NT2/D1 (cell line): ENCODE measurements around the gene RSRC1.
"Not testable (repeated sequence)": the region's sequence is repeated elsewhere in the genome, so short reads cannot be mapped to it uniquely, and the experiment has no call there.

Experiments
- DNase-seq: peaks from one replicate; pipeline ENCODE4 v3.0.0-alpha.2; 2011; ENCODE audit warnings: low read depth, low spot score
- H3K27me3 ChIP-seq: 2 replicates; pipeline ENCODE4 v1.6.0; 2011; ENCODE audit warnings: mild to moderate bottlenecking; ENCODE audit not compliant: insufficient read length, insufficient read depth
- H3K36me3 ChIP-seq: 2 replicates; pipeline ENCODE4 v1.6.1; 2011; ENCODE audit warnings: mild to moderate bottlenecking, low read length, mixed read lengths; ENCODE audit not compliant: insufficient read depth, insufficient read length
- H3K4me1 ChIP-seq: 2 replicates; pipeline ENCODE4 v1.5.1; 2011; ENCODE audit not compliant: insufficient read depth, insufficient read length
- H3K4me3 ChIP-seq: 2 replicates; pipeline ENCODE4 v1.5.1; 2011; ENCODE audit warnings: low read depth; ENCODE audit not compliant: insufficient read length
- H3K9ac ChIP-seq: 2 replicates; pipeline ENCODE4 v1.6.0; 2011; ENCODE audit warnings: low read depth; ENCODE audit not compliant: insufficient read length
- H3K9me3 ChIP-seq: 2 replicates; pipeline ENCODE4 v1.5.1; 2011; ENCODE audit warnings: mild to moderate bottlenecking, low read length; ENCODE audit not compliant: insufficient read depth
- SUZ12 ChIP-seq: IDR thresholded peaks from 2 replicates; pipeline ENCODE4 v1.6.1; 2011; ENCODE audit not compliant: insufficient read length, insufficient read depth; ENCODE audit errors: extremely low read depth
- YY1 ChIP-seq: IDR thresholded peaks from 2 replicates; pipeline ENCODE4 v1.6.1; 2011; ENCODE audit not compliant: insufficient read length, insufficient read depth
- ZNF274 ChIP-seq: IDR thresholded peaks from 2 replicates; pipeline ENCODE4 v1.6.1; 2011; ENCODE audit warnings: mild to moderate bottlenecking, low read depth, low read length

Gene RSRC1

GRCh38 chr3:158339638-158340037 is 229.7 kb downstream of the RSRC1 start:
- TF ChIP-seq YY1 (no peak), ZNF274 (no peak), SUZ12 (no peak)
- Histone ChIP-seq H3K4me3 (no peak overlapping the region), H3K9ac (no peak overlapping the region), H3K4me1 (no peaks in the 10 kb centered on the region), H3K27me3 (no peaks in the 10 kb centered on the region), H3K36me3 (no peaks in the 10 kb centered on the region), H3K9me3 (no peaks in the 10 kb centered on the region)
- no peak for DNase-seq

- H3K36me3 ChIP-seq, H3K9ac ChIP-seq, H3K4me3 ChIP-seq, H3K4me1 ChIP-seq, H3K27me3 ChIP-seq, H3K9me3 ChIP-seq, DNase-seq: not testable (repeated sequence)
Measured at GRCh38 chr3:158340951-158341350, 231.1 kb downstream of the RSRC1 start.

GRCh38 chr3:158347966-158348365 is 238.1 kb downstream of the RSRC1 start:
- no peak for DNase-seq
- H3K36me3 ChIP-seq: no peaks in the 10 kb centered on the region
- H3K9ac ChIP-seq: no peak overlapping the region
- H3K4me3 ChIP-seq: no peak overlapping the region
- no peaks in the 10 kb centered on the region for H3K4me1 ChIP-seq
- no peak for TF ChIP-seq YY1
- TF ChIP-seq SUZ12: no peak
- no peak for TF ChIP-seq ZNF274
- no peaks in the 10 kb centered on the region for H3K27me3 ChIP-seq
- no peaks in the 10 kb centered on the region for H3K9me3 ChIP-seq

GRCh38 chr3:158350971-158351370 is 241.1 kb downstream of the RSRC1 start:
- Histone ChIP-seq H3K4me1 (no peaks in the 10 kb centered on the region), H3K9ac (no peak overlapping the region), H3K27me3 (no peaks in the 10 kb centered on the region), H3K9me3 (no peaks in the 10 kb centered on the region), H3K4me3 (no peak overlapping the region), H3K36me3 (no peaks in the 10 kb centered on the region)
- no peak for TF ChIP-seq SUZ12
- TF ChIP-seq ZNF274: no peak
- no peak for TF ChIP-seq YY1
- DNase-seq: no peak

GRCh38 chr3:158352551-158352950 is 242.7 kb downstream of the RSRC1 start:
- TF ChIP-seq YY1: no peak
- H3K9me3 ChIP-seq: no peaks in the 10 kb centered on the region
- H3K36me3 ChIP-seq: no peaks in the 10 kb centered on the region
- H3K4me3 ChIP-seq: no peak overlapping the region
- no peak for DNase-seq
- H3K27me3 ChIP-seq: no peaks in the 10 kb centered on the region
- no peaks in the 10 kb centered on the region for H3K4me1 ChIP-seq
- H3K9ac ChIP-seq: no peak overlapping the region

GRCh38 chr3:158354713-158355112 is 244.8 kb downstream of the RSRC1 start:
- no peak for TF ChIP-seq YY1
- no peak for TF ChIP-seq ZNF274
- H3K4me1 ChIP-seq: no peaks in the 10 kb centered on the region
- no peak for DNase-seq
- H3K36me3 ChIP-seq: no peaks in the 10 kb centered on the region
- H3K9ac ChIP-seq: no peak overlapping the region
- 0 out of 2 replicates have a peak, but pooled peaks cover under 1% of the 10 kb centered on the region for H3K9me3 ChIP-seq
- H3K4me3 ChIP-seq: no peak overlapping the region
- no peaks in the 10 kb centered on the region for H3K27me3 ChIP-seq

GRCh38 chr3:158355623-158356588 is 246.0 kb downstream of the RSRC1 start:
- H3K4me1 ChIP-seq: no peaks in the 10 kb centered on the region
- no peak overlapping the region for H3K9ac ChIP-seq

GRCh38 chr3:158359339-158359738 is 249.4 kb downstream of the RSRC1 start:
- no peak for DNase-seq
- Histone ChIP-seq H3K9ac (no peak overlapping the region), H3K27me3 (no peaks in the 10 kb centered on the region), H3K4me1 (no peaks in the 10 kb centered on the region), H3K4me3 (no peak overlapping the region), H3K36me3 (no peaks in the 10 kb centered on the region), H3K9me3 (peaks cover 9% of the 10 kb centered on the region; the same call in 1 of the 2 replicates)
- TF ChIP-seq ZNF274 (no peak), SUZ12 (no peak), YY1 (no peak)

More at GRCh38 chr3:158355623-158356588, 246.0 kb downstream of the RSRC1 start:
- TF ChIP-seq ZNF274 (no peak), SUZ12 (no peak), YY1 (no peak)
- no peaks in the 10 kb centered on the region for H3K27me3 ChIP-seq
- no peak overlapping the region for H3K4me3 ChIP-seq
- H3K9me3 ChIP-seq: peaks cover 9% of the 10 kb centered on the region; the same call in 1 of the 2 replicates
- DNase-seq: no peak
- no peaks in the 10 kb centered on the region for H3K36me3 ChIP-seq
